ENCODE data around the gene PF4V1. TPM values are rescaled to one million over a fixed set of nuclear protein-coding genes. Genes with fewer than 3 reads are reported as not detected.

Gene PF4V1
- total and polyA plus RNA-seq, 9 of the 15 experiments (the other 6 are each of a cell fraction or from before 2014, with no cell fraction given): not detected

DNA sequence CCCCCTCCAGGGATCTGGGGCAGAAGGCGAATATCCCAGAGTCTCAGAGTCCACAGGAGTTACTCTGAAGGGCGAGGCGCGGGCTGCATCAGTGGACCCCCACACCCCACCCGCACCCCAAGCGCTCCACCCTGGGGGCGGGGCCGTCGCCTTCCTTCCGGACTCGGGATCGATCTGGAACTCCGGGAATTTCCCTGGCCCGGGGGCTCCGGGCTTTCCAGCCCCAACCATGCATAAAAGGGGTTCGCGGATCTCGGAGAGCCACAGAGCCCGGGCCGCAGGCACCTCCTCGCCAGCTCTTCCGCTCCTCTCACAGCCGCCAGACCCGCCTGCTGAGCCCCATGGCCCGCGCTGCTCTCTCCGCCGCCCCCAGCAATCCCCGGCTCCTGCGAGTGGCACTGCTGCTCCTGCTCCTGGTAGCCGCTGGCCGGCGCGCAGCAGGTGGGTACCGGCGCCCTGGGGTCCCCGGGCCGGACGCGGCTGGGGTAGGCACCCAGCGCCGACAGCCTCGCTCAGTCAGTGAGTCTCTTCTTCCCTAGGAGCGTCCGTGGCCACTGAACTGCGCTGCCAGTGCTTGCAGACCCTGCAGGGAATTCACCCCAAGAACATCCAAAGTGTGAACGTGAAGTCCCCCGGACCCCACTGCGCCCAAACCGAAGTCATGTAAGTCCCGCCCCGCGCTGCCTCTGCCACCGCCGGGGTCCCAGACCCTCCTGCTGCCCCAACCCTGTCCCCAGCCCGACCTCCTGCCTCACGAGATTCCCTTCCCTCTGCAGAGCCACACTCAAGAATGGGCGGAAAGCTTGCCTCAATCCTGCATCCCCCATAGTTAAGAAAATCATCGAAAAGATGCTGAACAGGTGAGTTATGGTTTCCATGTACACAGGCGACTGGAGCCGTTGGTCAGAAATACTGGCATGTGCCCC, 16.3 kb downstream of the PF4V1 start, which contains the start of gene CXCL1:
Gene CXCL1 (plus strand): TSS at position 264 of the 926 bp plus-strand sequence. CDS start 78 bp downstream, at position 342.
- Histone ChIP-seq H3K4me3 (peak within 1 kb of the TSS; percentile 54), H3K79me2 (ENCODE audit: control insufficient read depth, insufficient read depth, low read length) (no peaks in the 10 kb centered on the region), H2AFZ (ENCODE audit: low read depth, low read length) (peak within 1 kb of the TSS; percentile 89), H3K27me3 (ENCODE audit: control insufficient read depth in 2 of 2, insufficient read depth in 2 of 2, low read length in 2 of 2) (no peaks in the 10 kb centered on the region), H3K4me1 (replicated peaks in 1 of 2; ENCODE audit: control insufficient read depth in 2 of 2, insufficient read depth in 2 of 2, low read length in 2 of 2) (peaks cover 9 to 11% of the 10 kb centered on the region in 2 experiments; a peak in 4 of 5 replicates), H3K27ac (ENCODE audit: extremely low read depth, low read depth, low read length) (no peak within 1 kb of the TSS), H3K9me3 (replicated peaks; ENCODE audit: control insufficient read depth, insufficient read depth, low read depth, low read length) (no peaks in the 10 kb centered on the region), H4K20me1 (replicated peaks; ENCODE audit: control insufficient read depth, insufficient read depth, low read length) (no peaks in the 10 kb centered on the region), H3K4me2 (ENCODE audit: insufficient read depth, low read length) (peak within 1 kb of the TSS; percentile 86), H3K9ac (ENCODE audit: insufficient read depth in 1 of 2, low read depth in 2 of 2, low read length in 2 of 2) (peak within 1 kb of the TSS; percentile 61 to 91), H3K9me1 (ENCODE audit: control insufficient read depth, insufficient read depth, low read length) (no peaks in the 10 kb centered on the region), H3K36me3 (ENCODE audit: control insufficient read depth, insufficient read depth, low read length) (no peaks in the 10 kb centered on the region)
- no peak for FAIRE-seq
- intact Hi-C loops (cut with micrococcal nuclease) (loop anchor here (1.0 to 5.0 kb wide), 4 partner anchors 53 to 265 kb away; partner anchors contain the start of genes CXCL2 and CXCL3), in situ Hi-C loops (cut with MboI) (loop anchor here (10.0 kb wide), 1 partner anchor 265 kb away; no protein-coding TSS in a partner anchor)
- ChIA-PET CTCF (ENCODE audit: low intra/inter-chr PET ratio) (interaction anchor here (0.6 kb wide), 2 partner anchors 264 to 467 kb away, joined by 3 read pairs; no protein-coding TSS in a partner anchor), POLR2A (interaction anchor here (0.5 to 0.7 kb wide), 3 partner anchors 9 to 237 kb away, joined by 3 read pairs; no protein-coding TSS in a partner anchor)
- BruUV-seq (replicated peaks): no TSS peak
- ATAC-seq: peak; percentile 95
- DNase-seq (ENCODE audit: extremely low read depth in 1 of 4, low spot score in 3 of 4): peak; percentile 37 to 68 (median 51)
- 21% methylated on average over 42 of the region's 61 CpGs for WGBS (ENCODE audit: insufficient coverage, low coverage, missing lambda C conversion rate)
- TF ChIP-seq NR4A1 (CRISPR knock-in tag; IDR thresholded peaks at IDR 0.05): no peak
- no peak for TF ChIP-seq NR4A1 (tag; IDR thresholded peaks at IDR 0.05)
- TF ChIP-seq DPF2 (IDR thresholded peaks at IDR 0.05): no peak
- TF ChIP-seq ZKSCAN8 (CRISPR knock-in tag; IDR thresholded peaks at IDR 0.05): no peak
- no peak for TF ChIP-seq ZNF444 (CRISPR knock-in tag; IDR thresholded peaks at IDR 0.05)
- TF ChIP-seq, protein P1, sequence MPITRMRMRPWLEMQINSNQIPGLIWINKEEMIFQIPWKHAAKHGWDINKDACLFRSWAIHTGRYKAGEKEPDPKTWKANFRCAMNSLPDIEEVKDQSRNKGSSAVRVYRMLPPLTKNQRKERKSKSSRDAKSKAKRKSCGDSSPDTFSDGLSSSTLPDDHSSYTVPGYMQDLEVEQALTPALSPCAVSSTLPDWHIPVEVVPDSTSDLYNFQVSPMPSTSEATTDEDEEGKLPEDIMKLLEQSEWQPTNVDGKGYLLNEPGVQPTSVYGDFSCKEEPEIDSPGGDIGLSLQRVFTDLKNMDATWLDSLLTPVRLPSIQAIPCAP (CRISPR knock-in tag; IDR thresholded peaks at IDR 0.05; ENCODE audit: borderline replicate concordance): no peak
- TF ChIP-seq DIDO1 (tag; IDR thresholded peaks at IDR 0.05; ENCODE audit: low read depth): no peak
- no peak for TF ChIP-seq SMARCB1 (IDR thresholded peaks at IDR 0.05; ENCODE audit: insufficient read length, low read depth)
- peak; percentile 27; the same call in 1 of the 2 replicates for TF ChIP-seq PHF8 (IDR thresholded peaks at IDR 0.05; ENCODE audit: borderline replicate concordance, low read length)
- TF ChIP-seq, protein P2, sequence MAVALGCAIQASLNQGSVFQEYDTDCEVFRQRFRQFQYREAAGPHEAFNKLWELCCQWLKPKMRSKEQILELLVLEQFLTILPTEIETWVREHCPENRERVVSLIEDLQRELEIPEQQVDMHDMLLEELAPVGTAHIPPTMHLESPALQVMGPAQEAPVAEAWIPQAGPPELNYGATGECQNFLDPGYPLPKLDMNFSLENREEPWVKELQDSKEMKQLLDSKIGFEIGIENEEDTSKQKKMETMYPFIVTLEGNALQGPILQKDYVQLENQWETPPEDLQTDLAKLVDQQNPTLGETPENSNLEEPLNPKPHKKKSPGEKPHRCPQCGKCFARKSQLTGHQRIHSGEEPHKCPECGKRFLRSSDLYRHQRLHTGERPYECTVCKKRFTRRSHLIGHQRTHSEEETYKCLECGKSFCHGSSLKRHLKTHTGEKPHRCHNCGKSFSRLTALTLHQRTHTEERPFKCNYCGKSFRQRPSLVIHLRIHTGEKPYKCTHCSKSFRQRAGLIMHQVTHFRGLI (CRISPR knock-in tag; IDR thresholded peaks at IDR 0.05): no peak
- no peak for TF ChIP-seq POLR2AphosphoS5 (IDR thresholded peaks at IDR 0.05; ENCODE audit: control insufficient read depth, insufficient read depth, low read depth, low read length)
- TF ChIP-seq POLR3G (IDR thresholded peaks at IDR 0.05; ENCODE audit: extremely low read depth, insufficient read length, insufficient replicate concordance): no peak
- no peak for TF ChIP-seq TBP (optimal IDR thresholded peaks at IDR 0.05; ENCODE audit: low read depth, low read length)
- TF ChIP-seq RBM17 (IDR thresholded peaks at IDR 0.05; ENCODE audit: borderline replicate concordance, low read depth, low read length): no peak
- TF ChIP-seq MIER1 (IDR thresholded peaks at IDR 0.05; ENCODE audit: low read depth): no peak
- TF ChIP-seq ZNF3 (CRISPR knock-in tag; IDR thresholded peaks at IDR 0.05): no peak
- TF ChIP-seq RAD21 (CRISPR knock-in tag; conservative IDR thresholded peaks at IDR 0.05 in 1 of 2, IDR thresholded peaks at IDR 0.05 in 1 of 2): peak in 1 of 2 experiments; percentile 32
- TF ChIP-seq NR3C1 (CRISPR knock-in tag; IDR thresholded peaks at IDR 0.05): 0 out of 2 replicates have a peak, but pooled peaks have one; percentile 30
- TF ChIP-seq MTF1 (CRISPR knock-in tag; IDR thresholded peaks at IDR 0.05; ENCODE audit: borderline replicate concordance): no peak
- no peak for TF ChIP-seq ZNF507 (tag; conservative IDR thresholded peaks at IDR 0.05)
